Endothelial cell of umbilical vein (primary cell): ENCODE results near the gene PODXL2. TPM values are rescaled to one million over a fixed set of nuclear protein-coding genes. Genes with fewer than 3 reads are reported as not detected.

ENCODE experiments used
- BruUV-seq: library from RNA; stranded (reverse); fragments of 400-500 nt; replicated peaks from 2 replicates; lab custom pipeline; 2021; lab: Mats Ljungman, UMichigan
- CTCF ChIA-PET: fragments of 300-600, 350-600 bp; sonication (Branson Sonifier 250); formaldehyde crosslinking; loops from one replicate; lab custom pipeline; 2021; ENCODE audit warnings: antibody characterized with exemption, inconsistent platforms; lab: Charles Lee
- POLR2A ChIA-PET: fragments of 300-600, 350-600 bp; sonication (Branson Sonifier 250); formaldehyde crosslinking; loops from one replicate; lab custom pipeline; 2021; ENCODE audit warnings: antibody characterized with exemption, inconsistent platforms; lab: Charles Lee
- DNase-seq: peaks from one replicate; pipeline ENCODE4 v3.0.0-alpha.2; 2011; ENCODE audit warnings: low read depth, low spot score
- FAIRE-seq: peaks from 2 replicates; lab custom pipeline; 2011; peaks lifted over from hg19 to GRCh38; lab: Jason Lieb, UNC
- H2AFZ ChIP-seq: 2 replicates; pipeline ENCODE4 v1.6.0; 2012; ENCODE audit warnings: low read depth, low read length, control low read depth, inconsistent platforms
- H3K27ac ChIP-seq: 2 replicates; pipeline ENCODE4 v1.5.1; 2011; ENCODE audit warnings: low read depth, mild to moderate bottlenecking, control low read depth, low read length, moderate library complexity; ENCODE audit not compliant: insufficient read depth
- H3K27me3 ChIP-seq, 2 experiments: 2 replicates each; pipeline versions ENCODE4 v1.6.0 to v1.6.1; 2011; ENCODE audit warnings: low read length in 2 of 2, mixed read lengths in 1 of 2; ENCODE audit not compliant: control insufficient read depth in 2 of 2, insufficient read depth in 2 of 2
- H3K36me3 ChIP-seq, 2 experiments: 2 replicates in 1 of 2; 3 replicates in 1 of 2; pipeline ENCODE4 v1.5.1; 2011; ENCODE audit warnings: low read length in 2 of 2, mild to moderate bottlenecking in 1 of 2, moderate library complexity in 1 of 2; ENCODE audit not compliant: control insufficient read depth in 2 of 2, insufficient read depth in 2 of 2; ENCODE audit errors: extremely low read depth in 1 of 2
- H3K4me1 ChIP-seq: 3 replicates; pipeline ENCODE4 v1.5.1; 2011; ENCODE audit warnings: mild to moderate bottlenecking, low read length; ENCODE audit not compliant: control insufficient read depth, insufficient read depth; ENCODE audit errors: extremely low read depth
- H3K4me2 ChIP-seq: 2 replicates; pipeline ENCODE4 v1.6.1; 2011; ENCODE audit warnings: low read length, control low read depth, mixed read lengths; ENCODE audit not compliant: insufficient read depth
- H3K4me3 ChIP-seq, 3 experiments: fragments of 200-600 bp in 1 of 3; sonication (generic), shearing (Covaris generic) in 1 of 3; replicated peaks in 1 of 3; 2 replicates each; pipeline ENCODE4 v1.5.1; 2011 to 2016; ENCODE audit warnings: control low read depth in 3 of 3, low read length in 3 of 3, mild to moderate bottlenecking in 2 of 3, inconsistent platforms in 1 of 3, low read depth in 1 of 3, moderate library complexity in 1 of 3; ENCODE audit not compliant: insufficient read depth in 1 of 3
- H3K79me2 ChIP-seq: 2 replicates; pipeline ENCODE4 v1.6.0; 2012; ENCODE audit warnings: low read length, inconsistent platforms; ENCODE audit not compliant: control insufficient read depth, insufficient read depth
- H3K9ac ChIP-seq: replicated peaks from 2 replicates; pipeline ENCODE3; 2011; ENCODE audit warnings: low read length, control low read depth; ENCODE audit not compliant: insufficient read depth; ENCODE audit errors: extremely low read depth
- H3K9me1 ChIP-seq: replicated peaks from 3 replicates; pipeline ENCODE4 v1.6.0; 2011; ENCODE audit warnings: mild to moderate bottlenecking, low read length; ENCODE audit not compliant: control insufficient read depth, insufficient read depth; ENCODE audit errors: extremely low read depth
- H3K9me3 ChIP-seq: replicated peaks from 2 replicates; pipeline ENCODE4 v1.5.1; 2012; ENCODE audit warnings: low read length, inconsistent platforms; ENCODE audit not compliant: control insufficient read depth, insufficient read depth
- H4K20me1 ChIP-seq: replicated peaks from 2 replicates; pipeline ENCODE3; 2011; ENCODE audit warnings: mild to moderate bottlenecking, low read length; ENCODE audit not compliant: control insufficient read depth, insufficient read depth; ENCODE audit errors: extremely low read depth
- CTCF ChIP-seq, 2 donors: IDR thresholded peaks; 1 replicate in 1 of 2; 2 replicates in 1 of 2; pipeline ENCODE4 v1.5.1; 2011; ENCODE audit warnings: low read length in 2 of 2, mild to moderate bottlenecking in 2 of 2, moderate library complexity in 2 of 2, control low read depth in 1 of 2, inconsistent platforms in 1 of 2, low read depth in 1 of 2; ENCODE audit not compliant: insufficient read depth in 1 of 2; ENCODE audit errors: extremely low read depth in 1 of 2
- EZH2 ChIP-seq: IDR thresholded peaks from 2 replicates; pipeline ENCODE4 v1.6.1; 2012; ENCODE audit warnings: borderline replicate concordance, low read depth, mild to moderate bottlenecking, moderate library complexity, low read length, inconsistent platforms; ENCODE audit not compliant: severe bottlenecking
- FOS ChIP-seq: IDR thresholded peaks from 2 replicates; pipeline ENCODE4 v1.6.1; 2011; ENCODE audit warnings: mild to moderate bottlenecking, low read length, moderate library complexity, borderline replicate concordance; ENCODE audit not compliant: insufficient read depth
- GATA2 ChIP-seq: IDR thresholded peaks from 2 replicates; pipeline ENCODE4 v1.7.0; 2011; ENCODE audit warnings: low read depth, mild to moderate bottlenecking, moderate library complexity, mixed read lengths, low read length; ENCODE audit not compliant: insufficient read length, insufficient read depth
- JUN ChIP-seq: IDR thresholded peaks from 2 replicates; pipeline ENCODE4 v1.6.1; 2011; ENCODE audit warnings: borderline replicate concordance, low read depth; ENCODE audit not compliant: insufficient read length, insufficient read depth
- MAX ChIP-seq: IDR thresholded peaks from 2 replicates; pipeline ENCODE4 v1.6.1; 2011; ENCODE audit not compliant: insufficient read depth, insufficient read length
- MYC ChIP-seq: IDR thresholded peaks from one replicate; pipeline ENCODE4 v1.6.1; 2011; ENCODE audit warnings: mild to moderate bottlenecking, low read depth, low read length
- POLR2A ChIP-seq: IDR thresholded peaks from 2 replicates; pipeline ENCODE4 v1.6.1; 2012; ENCODE audit warnings: low read depth, mild to moderate bottlenecking, control low read depth, low read length
- POLR2AphosphoS5 ChIP-seq: IDR thresholded peaks from 2 replicates; pipeline ENCODE4 v1.6.1; 2012; ENCODE audit warnings: low read depth, mild to moderate bottlenecking, control low read depth, low read length, moderate library complexity; ENCODE audit not compliant: insufficient read depth
- dilution Hi-C: fragments of 300-500 bp; cut with MboI; formaldehyde crosslinking; loops from one replicate; pipeline ENCODE4 v1.15.0; 2019; ENCODE audit warnings: low sequenced_read_pairs; ENCODE audit not compliant: extremely low pct_ligation_motif_present
- intact Hi-C: fragments of 100-400 bp; cut with micrococcal nuclease; formaldehyde crosslinking; loops from one replicate; pipeline ENCODE4 v1.10.0; 2022
- polyA plus RNA-seq, 4 experiments: library from polyadenylated mRNA; depleted of rRNA in 3 of 4; stranded (reverse) in 3 of 4; unstranded in 1 of 4; fragments of >200 nt; gene quantifications; 2 replicates each; pipeline versions ENCODE4 v1.2.1 to v1.2.3, GENCODE V29; 2011 to 2012; ENCODE audit warnings: missing spikeins in 1 of 4
- total RNA-seq: library from RNA; stranded (reverse); gene quantifications from 2 replicates; pipeline ENCODE4 v1.2.3, GENCODE V29; 2021

The PODXL2 gene
- total and polyA plus RNA-seq, 2 donors (not counting 3 experiments of a cell fraction or from before 2014, with no cell fraction given), result 5.5 to 6.5 TPM

GRCh38 chr3:127637546-127637945 lies 8.6 kb downstream of the PODXL2 start:
- BruUV-seq, result no TSS peak
- no peak for TF ChIP-seq FOS
- ChIA-PET POLR2A (no interaction called here), CTCF (interaction anchor here (0.6 kb wide), 1 partner anchor 11 kb away, joined by 3 read pairs; no protein-coding TSS in a partner anchor)
- intact Hi-C loops (no loop called here), dilution Hi-C loops (no loop called here)
- no peaks in the 10 kb centered on the region for H3K79me2 ChIP-seq
- H3K9ac ChIP-seq, result no peak overlapping the region
- H3K36me3 ChIP-seq, result no peaks in the 10 kb centered on the region
- H2AFZ ChIP-seq, result no peak overlapping the region
- H4K20me1 ChIP-seq, result no peaks in the 10 kb centered on the region
- H3K9me3 ChIP-seq, result no peaks in the 10 kb centered on the region
- no peaks in the 10 kb centered on the region for H3K9me1 ChIP-seq
- no peak overlapping the region for H3K4me2 ChIP-seq
- FAIRE-seq (no peak), DNase-seq (no peak)
- H3K4me1 ChIP-seq, result no peaks in the 10 kb centered on the region
- H3K27ac ChIP-seq, result no peak overlapping the region
- no peak overlapping the region for H3K4me3 ChIP-seq
- H3K27me3 ChIP-seq, result peaks cover 2 to 10% of the 10 kb centered on the region in 2 experiments

- no peaks in the 10 kb centered on the region for H3K79me2 ChIP-seq
- no peak for TF ChIP-seq JUN
- no peak for TF ChIP-seq EZH2
- TF ChIP-seq CTCF (IDR thresholded peaks at IDR 0.05; ENCODE audit: extremely low read depth in 1 of 2, insufficient read depth in 1 of 2, low read depth in 1 of 2, low read length in 2 of 2), result no peak
- TF ChIP-seq GATA2, result no peak
- TF ChIP-seq POLR2A, result no peak
- TF ChIP-seq POLR2AphosphoS5, result no peak
- TF ChIP-seq MYC, result no peak
- no peak for TF ChIP-seq FOS
- no peak for TF ChIP-seq MAX
- dilution Hi-C loops, result no loop called here
- H3K4me1 ChIP-seq, result no peaks in the 10 kb centered on the region
- H3K27ac ChIP-seq, result no peak overlapping the region
- H3K9me1 ChIP-seq, result no peaks in the 10 kb centered on the region
- no peak overlapping the region for H3K4me3 ChIP-seq
- H3K9me3 ChIP-seq, result no peaks in the 10 kb centered on the region
- no peak for DNase-seq
- peaks cover 2 to 10% of the 10 kb centered on the region in 2 experiments for H3K27me3 ChIP-seq
- ChIA-PET POLR2A (no interaction called here), CTCF (interaction anchor here (0.6 kb wide), 1 partner anchor 10 kb away, joined by 3 read pairs; no protein-coding TSS in a partner anchor)
- H3K9ac ChIP-seq, result no peak overlapping the region
- no peak for FAIRE-seq
- H3K4me2 ChIP-seq, result no peak overlapping the region
- H3K36me3 ChIP-seq, result no peaks in the 10 kb centered on the region
- intact Hi-C loops, result no loop called here
- no peak overlapping the region for H2AFZ ChIP-seq
- no peaks in the 10 kb centered on the region for H4K20me1 ChIP-seq
- no TSS peak for BruUV-seq
Observed at GRCh38 chr3:127637971-127638370, 9.0 kb downstream of the PODXL2 start.
